ENCODE results near the gene KNDC1. TPM values are rescaled to one million over a fixed set of nuclear protein-coding genes. Genes with fewer than 3 reads are reported as not detected.
A peak's percentile ranks its signal among the peaks of the same experiment; 100 is the strongest.

KNDC1 gene
- polyA plus RNA-seq, 1 donor (not counting 4 experiments of a cell fraction or from before 2014, with no cell fraction given) = 0.20 TPM

DNA sequence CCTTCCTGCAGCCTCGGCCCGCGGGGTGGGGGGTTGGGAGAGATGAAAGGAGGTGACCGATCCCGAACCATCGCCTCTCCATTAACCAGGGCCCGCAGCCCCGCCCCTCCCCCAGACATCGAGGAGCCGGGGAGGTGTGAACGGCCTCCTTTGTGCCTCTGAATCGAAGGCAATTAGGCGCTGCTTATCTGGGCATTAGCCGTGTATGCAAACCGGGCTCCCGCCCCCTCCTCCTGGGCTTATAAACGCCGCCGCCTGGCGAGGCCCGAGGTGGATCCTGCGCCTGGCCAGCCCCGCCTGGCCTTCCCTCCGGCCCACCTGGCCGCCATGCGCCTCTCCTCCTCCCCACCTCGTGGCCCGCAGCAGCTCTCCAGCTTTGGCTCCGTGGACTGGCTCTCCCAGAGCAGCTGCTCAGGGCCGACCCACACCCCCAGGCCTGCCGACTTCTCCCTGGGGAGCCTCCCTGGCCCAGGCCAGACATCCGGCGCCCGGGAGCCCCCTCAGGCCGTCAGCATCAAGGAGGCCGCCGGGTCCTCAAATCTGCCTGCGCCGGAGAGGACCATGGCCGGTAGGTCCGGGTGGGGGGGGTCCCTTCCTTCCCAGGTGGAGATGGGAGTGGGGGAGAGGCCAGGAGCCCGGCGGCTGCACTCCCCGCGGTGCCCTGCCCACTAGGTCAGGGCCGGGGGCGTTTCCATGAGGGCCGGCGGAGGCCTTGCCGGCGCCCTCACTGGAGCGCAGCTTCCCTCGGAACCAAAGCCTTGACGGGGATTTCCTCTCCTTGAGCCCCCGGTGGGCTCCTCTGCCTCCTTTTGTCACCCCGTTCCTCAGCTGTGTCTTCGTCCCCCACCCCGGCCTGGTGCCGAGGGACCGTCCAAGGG lies 77.8 kb downstream of the KNDC1 start, which contains the start of gene VENTX:
Gene VENTX, plus strand, starts transcription at position 268 of the 878 bp plus-strand sequence. Its CDS starts 60 bp downstream, at position 328.
- Histone ChIP-seq H2AFZ (ENCODE audit: control insufficient read depth, low read length) (no peak within 1 kb of the TSS), H3K36me3 (ENCODE audit: control insufficient read depth in 2 of 2, extremely low read depth in 1 of 2, insufficient read depth in 2 of 2, low read length in 2 of 2) (no peaks in the 10 kb centered on the region), H3K27ac (ENCODE audit: control insufficient read depth, insufficient read depth, low read length) (no peak within 1 kb of the TSS), H3K9ac (ENCODE audit: control insufficient read depth, extremely low read depth, insufficient read depth, low read length) (no peak within 1 kb of the TSS), H3K9me3 (ENCODE audit: control insufficient read depth, low read depth, low read length) (no peaks in the 10 kb centered on the region), H3K79me2 (ENCODE audit: control insufficient read depth, insufficient read depth, low read length) (no peaks in the 10 kb centered on the region), H3K4me2 (ENCODE audit: control insufficient read depth, extremely low read depth, insufficient read depth, low read depth, low read length) (no peak within 1 kb of the TSS), H3K9me1 (ENCODE audit: control insufficient read depth, extremely low read depth, insufficient read depth, low read length) (no peaks in the 10 kb centered on the region), H3K4me1 (ENCODE audit: control insufficient read depth, extremely low read depth, insufficient read depth, low read length) (peaks cover 8% of the 10 kb centered on the region), H3K27me3 (ENCODE audit: control insufficient read depth, extremely low read depth, insufficient read depth, low read length) (peaks cover 84% of the 10 kb centered on the region), H3K4me3 (ENCODE audit: control insufficient read depth in 2 of 3, extremely low read depth in 1 of 3, insufficient read depth in 2 of 3, low read depth in 1 of 3, low read length in 3 of 3) (peak within 1 kb of the TSS in 1 of 3 experiments; percentile 22), H4K20me1 (ENCODE audit: control insufficient read depth, extremely low read depth, insufficient read depth, low read length) (no peaks in the 10 kb centered on the region)
- FAIRE-seq (no peak), DNase-seq (ENCODE audit: low read depth, low spot score) (no peak)
- TF ChIP-seq EZH2 (IDR thresholded peaks at IDR 0.05; ENCODE audit: low read length) = peak; percentile 57
- TF ChIP-seq, protein P1, sequence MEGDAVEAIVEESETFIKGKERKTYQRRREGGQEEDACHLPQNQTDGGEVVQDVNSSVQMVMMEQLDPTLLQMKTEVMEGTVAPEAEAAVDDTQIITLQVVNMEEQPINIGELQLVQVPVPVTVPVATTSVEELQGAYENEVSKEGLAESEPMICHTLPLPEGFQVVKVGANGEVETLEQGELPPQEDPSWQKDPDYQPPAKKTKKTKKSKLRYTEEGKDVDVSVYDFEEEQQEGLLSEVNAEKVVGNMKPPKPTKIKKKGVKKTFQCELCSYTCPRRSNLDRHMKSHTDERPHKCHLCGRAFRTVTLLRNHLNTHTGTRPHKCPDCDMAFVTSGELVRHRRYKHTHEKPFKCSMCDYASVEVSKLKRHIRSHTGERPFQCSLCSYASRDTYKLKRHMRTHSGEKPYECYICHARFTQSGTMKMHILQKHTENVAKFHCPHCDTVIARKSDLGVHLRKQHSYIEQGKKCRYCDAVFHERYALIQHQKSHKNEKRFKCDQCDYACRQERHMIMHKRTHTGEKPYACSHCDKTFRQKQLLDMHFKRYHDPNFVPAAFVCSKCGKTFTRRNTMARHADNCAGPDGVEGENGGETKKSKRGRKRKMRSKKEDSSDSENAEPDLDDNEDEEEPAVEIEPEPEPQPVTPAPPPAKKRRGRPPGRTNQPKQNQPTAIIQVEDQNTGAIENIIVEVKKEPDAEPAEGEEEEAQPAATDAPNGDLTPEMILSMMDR (optimal IDR thresholded peaks at IDR 0.05 in 1 of 3, IDR thresholded peaks at IDR 0.05 in 1 of 3, conservative IDR thresholded peaks at IDR 0.05 in 1 of 3; ENCODE audit: extremely low read depth in 1 of 3, insufficient read depth in 2 of 3, low read length in 3 of 3) = no peak
- dilution Hi-C loops (cut with MboI; ENCODE audit: extremely low pct_ligation_motif_present, low sequenced_read_pairs) = no loop called here

DNA sequence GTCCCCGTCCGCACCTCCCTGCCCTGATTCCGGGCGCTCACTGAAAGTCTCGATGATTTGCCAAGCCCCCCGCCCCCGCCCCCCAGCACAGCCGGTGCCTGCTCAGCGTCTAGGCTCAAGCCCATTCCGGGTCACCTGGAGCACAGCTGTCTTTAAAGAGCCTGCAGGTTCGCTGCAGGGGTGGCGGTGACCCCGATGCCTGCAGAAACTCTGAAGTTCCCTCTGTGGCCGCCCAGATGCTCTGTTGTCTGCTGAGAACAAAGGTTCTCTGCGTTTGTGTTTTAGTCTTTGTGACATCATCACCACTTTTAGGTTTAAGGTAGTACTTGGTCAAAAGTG lies 78.4 kb downstream of the KNDC1 start:
- Histone ChIP-seq H4K20me1 (ENCODE audit: control insufficient read depth, extremely low read depth, insufficient read depth, low read length) (no peaks in the 10 kb centered on the region), H2AFZ (ENCODE audit: control insufficient read depth, low read length) (no peak overlapping the region), H3K9me3 (ENCODE audit: control insufficient read depth, low read depth, low read length) (no peaks in the 10 kb centered on the region), H3K79me2 (ENCODE audit: control insufficient read depth, insufficient read depth, low read length) (no peaks in the 10 kb centered on the region), H3K27ac (ENCODE audit: control insufficient read depth, insufficient read depth, low read length) (no peak overlapping the region), H3K4me3 (ENCODE audit: control insufficient read depth in 2 of 3, extremely low read depth in 1 of 3, insufficient read depth in 2 of 3, low read depth in 1 of 3, low read length in 3 of 3) (no peak overlapping the region), H3K36me3 (ENCODE audit: control insufficient read depth in 2 of 2, extremely low read depth in 1 of 2, insufficient read depth in 2 of 2, low read length in 2 of 2) (no peaks in the 10 kb centered on the region), H3K9me1 (ENCODE audit: control insufficient read depth, extremely low read depth, insufficient read depth, low read length) (no peaks in the 10 kb centered on the region), H3K27me3 (ENCODE audit: control insufficient read depth, extremely low read depth, insufficient read depth, low read length) (peaks cover 84% of the 10 kb centered on the region), H3K9ac (ENCODE audit: control insufficient read depth, extremely low read depth, insufficient read depth, low read length) (no peak overlapping the region), H3K4me1 (ENCODE audit: control insufficient read depth, extremely low read depth, insufficient read depth, low read length) (peaks cover 12% of the 10 kb centered on the region), H3K4me2 (ENCODE audit: control insufficient read depth, extremely low read depth, insufficient read depth, low read depth, low read length) (no peak overlapping the region)
- dilution Hi-C loops (cut with MboI; ENCODE audit: extremely low pct_ligation_motif_present, low sequenced_read_pairs) = no loop called here
- FAIRE-seq (no peak), DNase-seq (ENCODE audit: low read depth, low spot score) (no peak)
- TF ChIP-seq, protein P1 (optimal IDR thresholded peaks at IDR 0.05 in 1 of 3, IDR thresholded peaks at IDR 0.05 in 1 of 3, conservative IDR thresholded peaks at IDR 0.05 in 1 of 3; ENCODE audit: extremely low read depth in 1 of 3, insufficient read depth in 2 of 3, low read length in 3 of 3) = no peak
- no peak for TF ChIP-seq EZH2 (IDR thresholded peaks at IDR 0.05; ENCODE audit: low read length)
